ENCODE data around the gene GTF2H1.
A peak's percentile ranks its signal among the peaks of the same experiment; 100 is the strongest.
"Not testable (repeated sequence)": the region's sequence is repeated elsewhere in the genome, so short reads cannot be mapped to it uniquely, and the experiment has no call there.

GTF2H1 gene

GRCh38 chr11:18320617-18321016, 1.8 kb upstream of the GTF2H1 start:
- DNase-seq: no peak

GRCh38 chr11:18321578-18321968, 794 bp upstream of the GTF2H1 start:
- DNase-seq: no peak

- DNase-seq: peak; percentile 49
Observed at GRCh38 chr11:18322818-18323570, 627 bp downstream of the GTF2H1 start.

GRCh38 chr11:18323881-18324280, 1.5 kb downstream of the GTF2H1 start:
- DNase-seq: not testable (repeated sequence)

- no peak for DNase-seq
Observed at GRCh38 chr11:18324381-18324780, 2.0 kb downstream of the GTF2H1 start.

- DNase-seq: no peak
Observed at GRCh38 chr11:18329196-18329870, 7.0 kb downstream of the GTF2H1 start.

- DNase-seq: no peak
Observed at GRCh38 chr11:18330921-18331320, 8.6 kb downstream of the GTF2H1 start.

GRCh38 chr11:18332302-18332701, 9.9 kb downstream of the GTF2H1 start:
- no peak for DNase-seq

- DNase-seq: no peak
Observed at GRCh38 chr11:18332891-18333290, 10.5 kb downstream of the GTF2H1 start.

- no peak for DNase-seq
Observed at GRCh38 chr11:18347471-18348125, 25.2 kb downstream of the GTF2H1 start.

- no peak for DNase-seq
Observed at GRCh38 chr11:18352581-18352980, 30.2 kb downstream of the GTF2H1 start.

GRCh38 chr11:18358646-18359045, 36.3 kb downstream of the GTF2H1 start:
- no peak for DNase-seq

- no peak for DNase-seq
Observed at GRCh38 chr11:18361154-18361553, 38.8 kb downstream of the GTF2H1 start.

- no peak for DNase-seq
Observed at GRCh38 chr11:18364495-18365073, 42.2 kb downstream of the GTF2H1 start.

- DNase-seq: no peak
Observed at GRCh38 chr11:18365741-18366140, 43.4 kb downstream of the GTF2H1 start.

- DNase-seq: no peak
Observed at GRCh38 chr11:18366286-18366685, 43.9 kb downstream of the GTF2H1 start.

- no peak for DNase-seq
Observed at GRCh38 chr11:18367431-18367830, 45.1 kb downstream of the GTF2H1 start.

GRCh38 chr11:18368221-18368620, 45.9 kb downstream of the GTF2H1 start:
- no peak for DNase-seq

GRCh38 chr11:18369398-18369797, 47.0 kb downstream of the GTF2H1 start:
- DNase-seq: no peak

GRCh38 chr11:18371279-18371678, 48.9 kb downstream of the GTF2H1 start:
- DNase-seq: no peak

GRCh38 chr11:18372201-18372600, 49.8 kb downstream of the GTF2H1 start:
- DNase-seq: no peak

- DNase-seq: peak; percentile 23
Observed at GRCh38 chr11:18374956-18375355, 52.6 kb downstream of the GTF2H1 start.

- DNase-seq: no peak
Observed at GRCh38 chr11:18375941-18376340, 53.6 kb downstream of the GTF2H1 start.

- peak; percentile 32 for DNase-seq
Observed at GRCh38 chr11:18379201-18379600, 56.8 kb downstream of the GTF2H1 start.
